ENCODE measurements around the gene COPS2.

The COPS2 gene

DNA sequence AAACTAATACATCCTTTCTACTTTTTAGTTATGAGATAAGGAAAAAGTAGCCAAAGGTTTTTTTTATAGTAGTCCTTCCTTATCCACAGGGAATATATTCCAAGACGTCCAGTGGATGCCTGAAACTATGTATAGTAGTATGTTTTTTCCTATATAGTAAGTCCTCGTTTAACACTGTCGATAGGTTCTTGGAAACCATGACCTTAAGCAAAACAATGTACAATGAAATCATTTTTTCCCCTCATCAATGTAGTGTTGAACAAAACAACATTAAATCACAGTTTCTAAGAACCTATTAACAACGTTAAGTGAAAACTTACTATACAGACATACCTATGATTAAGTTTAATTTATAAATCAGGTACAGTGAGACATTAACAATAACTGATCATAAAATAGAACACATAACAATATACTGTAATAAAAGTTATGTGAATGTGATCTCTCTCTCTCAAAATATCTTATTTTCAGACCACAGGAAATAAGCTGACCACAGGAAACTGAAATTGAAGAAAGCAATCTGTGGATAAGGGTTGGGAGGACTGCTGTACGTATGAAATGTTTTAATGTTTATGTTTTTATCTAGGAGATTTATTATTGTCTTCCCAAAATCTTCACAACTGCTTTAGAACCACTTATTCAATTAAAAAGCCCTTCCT is 20.6 kb downstream of the COPS2 start:
- DNase-seq: no peak
- Histone ChIP-seq H3K9me3 (no peaks in the 10 kb centered on the region), H3K36me3 (peaks cover 82 to 87% (median 86%) of the 10 kb centered on the region in 3 donors), H3K4me1 (no peaks in the 10 kb centered on the region), H3K27ac (no peak overlapping the region), H3K27me3 (no peaks in the 10 kb centered on the region), H3K4me3 (no peak overlapping the region)
- intact Hi-C loops (cut with DNase I; ENCODE audit: low total_unique reads): no loop called here
- TF ChIP-seq, protein P1, sequence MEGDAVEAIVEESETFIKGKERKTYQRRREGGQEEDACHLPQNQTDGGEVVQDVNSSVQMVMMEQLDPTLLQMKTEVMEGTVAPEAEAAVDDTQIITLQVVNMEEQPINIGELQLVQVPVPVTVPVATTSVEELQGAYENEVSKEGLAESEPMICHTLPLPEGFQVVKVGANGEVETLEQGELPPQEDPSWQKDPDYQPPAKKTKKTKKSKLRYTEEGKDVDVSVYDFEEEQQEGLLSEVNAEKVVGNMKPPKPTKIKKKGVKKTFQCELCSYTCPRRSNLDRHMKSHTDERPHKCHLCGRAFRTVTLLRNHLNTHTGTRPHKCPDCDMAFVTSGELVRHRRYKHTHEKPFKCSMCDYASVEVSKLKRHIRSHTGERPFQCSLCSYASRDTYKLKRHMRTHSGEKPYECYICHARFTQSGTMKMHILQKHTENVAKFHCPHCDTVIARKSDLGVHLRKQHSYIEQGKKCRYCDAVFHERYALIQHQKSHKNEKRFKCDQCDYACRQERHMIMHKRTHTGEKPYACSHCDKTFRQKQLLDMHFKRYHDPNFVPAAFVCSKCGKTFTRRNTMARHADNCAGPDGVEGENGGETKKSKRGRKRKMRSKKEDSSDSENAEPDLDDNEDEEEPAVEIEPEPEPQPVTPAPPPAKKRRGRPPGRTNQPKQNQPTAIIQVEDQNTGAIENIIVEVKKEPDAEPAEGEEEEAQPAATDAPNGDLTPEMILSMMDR (IDR thresholded peaks at IDR 0.05): no peak

DNA sequence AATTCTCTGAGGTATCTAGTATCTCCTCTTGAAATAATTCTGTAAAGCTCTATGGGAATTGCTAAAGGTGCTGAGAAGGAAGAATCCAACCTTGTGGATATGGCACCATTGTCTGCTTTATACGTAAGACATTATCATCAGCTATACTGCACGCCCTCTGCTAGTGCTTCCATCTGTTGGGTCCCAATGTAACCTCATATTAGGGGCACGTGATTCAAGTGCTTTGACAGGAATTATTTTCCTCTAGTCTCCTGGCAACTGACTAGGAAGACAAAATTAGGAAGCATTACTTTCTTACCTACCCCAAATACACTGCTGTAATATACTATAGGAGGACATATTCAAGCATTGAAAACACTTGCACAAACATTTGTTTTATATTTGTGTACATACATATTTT is 24.0 kb downstream of the COPS2 start:
- Histone ChIP-seq H3K4me1 (no peaks in the 10 kb centered on the region), H3K27ac (no peak overlapping the region), H3K4me3 (no peak overlapping the region), H3K27me3 (no peaks in the 10 kb centered on the region), H3K36me3 (peaks cover 84 to 91% (median 90%) of the 10 kb centered on the region in 3 donors), H3K9me3 (no peaks in the 10 kb centered on the region)
- TF ChIP-seq, protein P1 (IDR thresholded peaks at IDR 0.05): no peak
- intact Hi-C loops (cut with DNase I; ENCODE audit: low total_unique reads): no loop called here
- no peak for DNase-seq

DNA sequence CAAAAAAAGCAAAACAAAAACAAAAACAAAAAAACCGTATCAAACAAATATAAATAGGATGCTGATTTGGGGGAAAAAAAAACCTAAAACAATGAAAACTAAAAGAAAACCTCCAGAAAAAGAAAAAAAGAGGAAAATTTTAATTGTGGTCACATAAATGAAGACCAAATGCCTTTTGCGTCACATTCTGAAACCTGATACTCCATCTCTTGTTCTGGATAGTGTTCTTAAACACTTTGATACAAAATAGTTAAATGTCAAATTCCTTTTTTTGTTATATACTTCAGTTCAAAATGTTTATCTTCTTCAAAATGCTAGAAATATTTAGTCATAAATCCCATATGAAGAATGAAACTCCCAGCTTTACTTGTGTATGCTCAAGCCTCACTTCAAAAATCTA is 31.0 kb downstream of the COPS2 start:
- H3K27ac ChIP-seq: no peak overlapping the region
- DNase-seq: no peak
- H3K4me3 ChIP-seq: no peak overlapping the region
- intact Hi-C loops (cut with DNase I; ENCODE audit: low total_unique reads): no loop called here
- peaks cover 35 to 47% (median 37%) of the 10 kb centered on the region in 3 donors for H3K36me3 ChIP-seq
- TF ChIP-seq, protein P1 (IDR thresholded peaks at IDR 0.05): no peak
- no peaks in the 10 kb centered on the region for H3K9me3 ChIP-seq
- H3K27me3 ChIP-seq: no peaks in the 10 kb centered on the region
- H3K4me1 ChIP-seq: no peaks in the 10 kb centered on the region

DNA sequence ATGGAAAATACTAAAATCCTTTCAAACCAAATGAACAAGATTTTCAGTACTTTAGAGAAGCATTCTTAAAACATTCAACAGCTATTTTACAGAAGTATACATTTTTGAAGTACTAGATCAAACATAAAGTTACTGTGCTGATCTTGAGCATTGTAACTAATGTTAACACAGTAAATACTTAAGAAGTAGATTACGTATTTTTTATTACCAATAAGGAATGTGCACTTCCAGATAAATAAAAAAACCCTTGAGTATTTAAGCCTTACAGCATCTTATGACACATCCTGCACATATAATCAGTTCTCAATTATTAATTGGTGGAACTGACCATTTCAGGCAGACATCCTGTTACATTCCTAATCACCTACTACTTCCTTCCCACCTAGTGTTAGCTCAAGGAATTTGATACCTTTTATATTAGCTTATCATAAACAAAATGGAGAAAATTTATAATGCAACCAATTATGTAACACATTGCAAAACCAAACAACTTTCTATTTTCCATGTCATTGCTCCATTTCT is 32.8 kb downstream of the COPS2 start:
- Histone ChIP-seq H3K4me1 (no peaks in the 10 kb centered on the region), H3K4me3 (no peak overlapping the region), H3K36me3 (peaks cover 21 to 33% (median 22%) of the 10 kb centered on the region in 3 donors), H3K27ac (no peak overlapping the region), H3K27me3 (no peaks in the 10 kb centered on the region), H3K9me3 (no peaks in the 10 kb centered on the region)
- TF ChIP-seq, protein P1 (IDR thresholded peaks at IDR 0.05): no peak
- intact Hi-C loops (cut with DNase I; ENCODE audit: low total_unique reads): no loop called here
- no peak for DNase-seq

DNA sequence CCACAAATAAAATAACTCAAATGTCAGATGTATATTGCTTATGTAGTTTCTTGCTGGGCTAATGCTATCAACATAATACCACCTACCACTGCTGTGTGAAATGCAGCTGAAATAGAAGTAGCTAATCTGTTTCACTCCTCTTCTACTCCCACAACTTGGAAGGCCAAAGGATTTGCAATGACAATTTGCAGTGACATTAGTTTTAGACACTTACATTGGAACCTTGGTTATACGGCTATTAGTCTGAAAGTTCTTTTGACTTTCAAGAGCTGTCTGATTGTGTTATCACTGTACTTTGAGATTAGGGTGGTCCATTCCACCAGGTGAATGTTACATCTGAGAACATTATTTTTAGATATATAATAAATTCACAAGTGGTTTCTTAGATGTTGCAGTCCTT is 33.5 kb downstream of the COPS2 start:
- TF ChIP-seq, protein P1 (IDR thresholded peaks at IDR 0.05): no peak
- Histone ChIP-seq H3K4me3 (no peak overlapping the region), H3K27ac (no peak overlapping the region), H3K27me3 (no peaks in the 10 kb centered on the region), H3K4me1 (no peaks in the 10 kb centered on the region), H3K9me3 (no peaks in the 10 kb centered on the region), H3K36me3 (peaks cover 14 to 26% (median 17%) of the 10 kb centered on the region in 3 donors)
- DNase-seq: no peak
- intact Hi-C loops (cut with DNase I; ENCODE audit: low total_unique reads): no loop called here

Data from tibial artery (tissue), 4 donors.